GM21737 (cell line): Measurements from ENCODE around the gene SETMAR.
"Not testable (repeated sequence)": the region's sequence is repeated elsewhere in the genome, so short reads cannot be mapped to it uniquely, and the experiment has no call there.

ENCODE experiments used
- ATAC-seq: cut with Tn5 transposase; IDR thresholded peaks from one replicate; pipeline ENCODE4 v1.9.1; 2021; ENCODE audit warnings: mild to moderate bottlenecking, moderate library complexity; ENCODE audit not compliant: unreplicated experiment

Gene SETMAR

GRCh38 chr3:4313606-4314293 lies 10.6 kb downstream of the SETMAR start:
- ATAC-seq, result no peak

- ATAC-seq, result no peak
These were observed 11.5 kb downstream of the SETMAR start for GRCh38 chr3:4314688-4315087.

GRCh38 chr3:4320096-4320911 lies 17.1 kb downstream of the SETMAR start:
- ATAC-seq, result no peak

DNA sequence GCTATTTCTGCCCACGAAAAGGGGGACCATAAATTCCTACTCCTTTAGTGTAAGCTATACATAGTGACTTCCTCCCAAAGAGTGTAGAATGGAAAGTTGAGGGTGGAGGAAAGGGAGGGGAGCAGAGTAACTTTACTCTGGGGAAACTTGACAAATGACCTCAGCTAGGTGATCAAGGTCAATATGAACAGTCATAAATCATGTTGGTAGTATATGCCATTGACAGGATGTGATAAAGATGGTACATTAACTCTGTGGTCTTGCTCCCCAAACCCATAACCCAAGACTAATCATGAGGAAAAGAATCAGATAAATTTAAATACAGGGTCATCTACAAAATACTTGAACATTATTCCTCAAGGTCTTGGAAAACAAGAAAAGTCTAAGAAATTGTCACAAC lies 18.6 kb downstream of the SETMAR start:
- ATAC-seq, result no peak

GRCh38 chr3:4322635-4323034 lies 19.5 kb downstream of the SETMAR start:
- no peak for ATAC-seq

GRCh38 chr3:4323246-4324027 lies 20.3 kb downstream of the SETMAR start:
- ATAC-seq, result no peak

DNA sequence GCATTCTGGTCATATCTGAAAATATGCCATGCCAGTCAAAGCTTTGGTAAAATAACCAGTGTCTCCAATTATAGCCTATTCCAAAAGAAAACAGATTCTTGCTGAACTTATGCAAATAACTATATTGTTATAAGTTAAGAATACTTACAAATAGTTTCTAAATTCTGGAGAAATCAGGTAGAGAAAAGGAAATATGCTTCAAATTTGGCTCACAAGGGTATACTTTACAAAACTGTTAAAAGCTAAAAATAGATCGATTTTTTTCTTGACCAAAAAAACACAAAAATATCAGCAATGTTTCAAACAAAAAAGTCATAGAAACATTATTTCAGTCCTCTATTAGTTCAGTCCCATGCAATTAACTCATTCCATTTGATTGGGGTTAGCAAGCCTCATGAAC lies 23.7 kb downstream of the SETMAR start:
- ATAC-seq, result no peak

DNA sequence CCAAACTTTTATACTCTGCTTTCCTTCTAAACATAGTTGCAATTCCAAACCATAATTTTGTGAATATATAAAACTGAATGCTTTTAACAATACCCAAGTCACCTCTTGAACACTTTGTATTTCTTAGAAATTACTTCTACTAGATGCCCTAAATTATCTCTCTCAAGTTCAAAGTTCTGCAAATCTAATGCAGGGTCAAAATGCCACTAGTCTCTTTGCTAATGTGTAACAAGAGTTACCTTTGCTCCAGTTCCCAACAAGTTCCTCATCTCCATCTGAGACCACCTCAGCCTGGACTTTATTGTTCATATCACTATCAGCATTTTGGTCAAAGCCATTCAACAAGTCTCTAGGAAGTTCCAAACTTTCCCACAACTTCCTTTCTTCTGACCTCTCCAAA lies 26.6 kb downstream of the SETMAR start:
- not testable (repeated sequence) for ATAC-seq

DNA sequence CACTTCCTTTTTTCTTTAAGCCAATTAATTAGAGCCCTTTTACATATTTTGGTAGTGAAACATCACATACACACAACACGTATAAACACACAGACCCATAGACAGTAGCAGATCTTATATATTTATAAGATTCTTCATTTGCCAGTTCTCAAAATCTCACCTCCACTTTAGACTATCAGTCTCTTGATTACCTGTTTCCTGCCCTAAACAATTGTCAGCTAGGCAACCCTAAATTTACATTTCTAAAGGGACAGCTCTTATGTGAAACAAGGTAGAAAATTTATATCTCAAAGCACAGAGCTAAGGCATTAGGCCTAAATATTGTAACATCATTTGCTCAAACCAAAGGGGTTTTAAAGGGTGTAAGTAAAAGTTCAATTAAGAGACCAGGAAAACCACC lies 28.9 kb downstream of the SETMAR start:
- no peak for ATAC-seq

GRCh38 chr3:4332574-4332973 lies 29.4 kb downstream of the SETMAR start:
- no peak for ATAC-seq

- no peak for ATAC-seq
These were observed 29.8 kb downstream of the SETMAR start for GRCh38 chr3:4332991-4333390.

DNA sequence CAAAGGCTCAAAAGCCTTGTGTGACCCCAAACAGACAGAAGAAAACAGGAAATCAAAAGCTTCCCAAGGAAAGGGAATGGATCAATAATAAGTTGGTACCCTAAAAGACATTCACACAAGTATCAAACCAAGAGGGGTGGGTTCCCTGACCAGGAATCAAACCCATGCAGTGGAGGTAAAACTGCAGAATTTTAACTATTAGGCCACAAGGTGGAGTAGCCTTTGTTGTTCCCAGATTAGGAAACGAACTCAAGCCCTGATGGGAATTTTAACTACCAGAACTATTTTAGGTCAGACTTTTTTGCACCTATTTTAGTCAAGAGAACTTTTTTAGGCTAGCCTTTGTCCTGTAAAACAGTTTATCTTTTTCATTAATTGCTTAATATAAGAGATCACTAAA lies 31.4 kb downstream of the SETMAR start:
- ATAC-seq, result no peak

- no peak for ATAC-seq
These were observed 32.8 kb downstream of the SETMAR start for GRCh38 chr3:4335840-4336562.

DNA sequence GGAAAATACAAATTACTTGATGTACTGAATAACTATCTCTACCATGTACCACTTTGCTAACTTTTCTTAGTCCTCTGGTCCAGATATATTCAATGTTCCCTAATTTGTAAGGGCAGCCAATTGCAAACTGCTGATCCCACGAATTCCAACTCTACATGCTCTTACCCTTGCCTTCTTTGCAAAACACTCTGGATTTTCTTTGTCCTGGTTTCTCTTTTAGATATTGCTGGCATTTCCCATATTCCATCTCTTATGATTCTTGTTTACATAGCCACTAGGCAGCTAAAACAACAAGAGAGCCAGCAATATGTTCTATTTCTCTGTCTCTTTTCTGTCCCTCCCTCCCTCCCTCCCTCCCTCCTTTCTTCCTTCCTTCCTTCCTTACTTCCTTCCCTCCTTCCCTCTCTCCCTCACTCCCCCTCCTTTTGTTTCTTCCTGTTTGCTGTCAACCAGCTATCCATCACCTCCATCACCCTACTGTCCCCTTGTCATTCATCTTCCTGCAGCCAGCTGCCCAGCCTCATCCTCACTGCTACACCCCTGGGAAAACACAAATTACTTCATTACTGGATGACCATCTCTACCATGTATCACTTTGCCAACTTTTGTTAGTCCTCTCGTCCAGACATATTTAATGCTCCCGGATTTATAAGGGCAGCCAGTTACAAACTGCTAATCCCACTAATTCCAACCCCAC lies 33.8 kb downstream of the SETMAR start:
- no peak for ATAC-seq

DNA sequence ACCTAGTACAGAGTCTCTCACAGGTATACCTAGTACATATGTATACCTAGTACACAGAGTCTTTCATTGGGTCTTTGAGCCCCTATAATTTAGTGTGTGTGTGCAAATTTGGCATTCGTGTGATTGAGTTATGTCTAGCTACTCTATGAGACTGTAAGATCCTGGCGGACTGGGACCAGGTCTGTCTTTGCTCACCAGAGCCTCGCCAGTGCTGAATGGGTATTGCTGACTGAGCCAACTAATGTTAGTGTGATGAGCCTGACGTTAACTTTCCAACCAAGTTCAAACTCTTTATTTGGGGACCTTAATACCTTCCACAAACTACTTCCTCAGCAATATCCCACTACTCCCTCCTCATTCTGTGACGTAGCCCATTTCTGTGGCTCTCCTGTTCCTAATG lies 35.6 kb downstream of the SETMAR start:
- ATAC-seq, result no peak

DNA sequence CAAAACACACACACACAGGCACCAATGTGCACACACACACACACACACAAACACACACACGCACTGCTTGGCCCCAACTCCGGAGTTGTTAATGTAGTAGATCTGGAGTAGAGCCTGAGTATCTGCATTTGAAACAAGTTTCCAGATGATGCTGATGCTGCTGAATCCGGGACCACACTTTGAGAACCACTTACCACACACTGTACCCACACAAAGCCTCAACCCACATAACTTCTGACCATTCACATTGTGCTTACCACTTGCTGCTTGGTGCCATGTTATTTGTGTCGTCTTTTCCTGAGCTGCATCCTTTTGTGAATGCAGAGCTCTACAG lies 36.9 kb downstream of the SETMAR start:
- no peak for ATAC-seq

DNA sequence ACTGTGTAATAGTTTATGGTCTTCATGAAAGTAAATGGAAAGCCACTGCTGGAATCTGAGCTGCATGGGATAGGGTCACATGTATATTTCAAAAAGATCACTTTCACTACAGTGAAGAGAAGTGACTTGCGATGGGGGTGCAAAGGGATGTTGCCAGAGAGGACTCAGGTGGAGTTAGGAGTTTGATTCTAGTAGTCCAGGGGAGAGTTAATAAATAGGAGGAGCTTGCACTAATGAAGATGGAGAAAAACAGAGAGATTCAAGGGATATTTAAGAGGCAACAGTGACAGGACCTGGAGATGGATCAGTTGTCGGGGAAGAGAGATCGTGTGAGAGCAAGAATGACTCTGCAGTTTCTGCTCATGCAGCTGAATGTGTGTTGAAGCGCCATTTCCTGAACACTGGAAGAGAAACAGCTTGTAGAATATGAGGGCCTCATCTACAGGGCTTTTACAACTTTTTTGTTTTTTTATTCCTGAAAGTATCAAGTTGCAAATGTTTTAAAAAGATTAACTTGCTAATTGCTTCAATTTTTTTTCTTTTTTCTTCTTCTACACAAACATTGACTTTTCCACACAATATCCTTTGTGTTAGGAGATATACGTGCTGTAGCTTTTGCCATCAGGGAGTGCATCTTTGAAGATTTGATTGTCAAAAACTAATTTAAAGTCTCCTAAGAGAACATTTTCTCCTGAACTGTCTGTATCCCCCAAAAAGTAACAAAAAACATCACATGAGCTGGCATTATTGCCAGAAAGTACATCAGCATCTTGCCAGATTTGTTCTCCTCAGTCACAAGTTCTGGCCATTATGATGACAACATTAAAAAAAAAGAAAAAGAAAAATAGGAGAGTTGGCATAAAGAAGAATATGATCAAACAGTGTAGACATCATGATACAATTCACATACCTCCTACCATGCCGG lies 37.5 kb downstream of the SETMAR start:
- ATAC-seq, result no peak

GRCh38 chr3:4341336-4341675 lies 38.1 kb downstream of the SETMAR start:
- no peak for ATAC-seq

DNA sequence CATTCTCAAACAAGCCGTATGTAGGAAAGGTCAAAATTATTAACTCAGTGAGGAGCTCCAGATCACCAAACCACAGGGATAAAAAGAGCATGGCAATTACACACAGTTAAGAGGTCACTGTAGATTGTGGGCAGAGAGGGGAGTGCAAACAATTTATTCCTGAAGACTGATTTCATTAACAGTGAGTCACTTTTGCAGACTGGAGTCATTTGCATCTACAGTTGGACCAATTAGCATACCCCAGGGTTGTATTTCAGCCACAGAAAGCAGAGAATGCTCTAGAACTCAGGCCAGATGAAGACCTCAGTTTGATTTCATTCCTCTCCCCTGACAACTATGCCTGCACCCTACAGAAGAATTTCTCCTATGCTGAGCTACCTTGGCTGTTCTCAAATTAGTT lies 40.1 kb downstream of the SETMAR start:
- ATAC-seq, result no peak

- ATAC-seq, result peak; percentile 89
These were observed 47.6 kb downstream of the SETMAR start for GRCh38 chr3:4350789-4351163.
